Testis (tissue), 2 donors: ENCODE measurements around the gene TAC4.

Experiments
- CTCF ChIP-seq, 3 experiments: fragments of 450-650 bp in 2 of 3; fragments of 200-600 bp in 1 of 3; sonication (generic) in 1 of 3; IDR thresholded peaks; one replicate each; pipeline ENCODE4 v1.5.1; 2016 to 2019; ENCODE audit warnings: antibody characterized with exemption in 3 of 3, mild to moderate bottlenecking in 2 of 3, moderate library complexity in 1 of 3
- POLR2A ChIP-seq: fragments of 450-650 bp; IDR thresholded peaks from one replicate; pipeline ENCODE4 v1.6.1; 2017; ENCODE audit warnings: antibody characterized with exemption, mild to moderate bottlenecking, moderate library complexity

DNA sequence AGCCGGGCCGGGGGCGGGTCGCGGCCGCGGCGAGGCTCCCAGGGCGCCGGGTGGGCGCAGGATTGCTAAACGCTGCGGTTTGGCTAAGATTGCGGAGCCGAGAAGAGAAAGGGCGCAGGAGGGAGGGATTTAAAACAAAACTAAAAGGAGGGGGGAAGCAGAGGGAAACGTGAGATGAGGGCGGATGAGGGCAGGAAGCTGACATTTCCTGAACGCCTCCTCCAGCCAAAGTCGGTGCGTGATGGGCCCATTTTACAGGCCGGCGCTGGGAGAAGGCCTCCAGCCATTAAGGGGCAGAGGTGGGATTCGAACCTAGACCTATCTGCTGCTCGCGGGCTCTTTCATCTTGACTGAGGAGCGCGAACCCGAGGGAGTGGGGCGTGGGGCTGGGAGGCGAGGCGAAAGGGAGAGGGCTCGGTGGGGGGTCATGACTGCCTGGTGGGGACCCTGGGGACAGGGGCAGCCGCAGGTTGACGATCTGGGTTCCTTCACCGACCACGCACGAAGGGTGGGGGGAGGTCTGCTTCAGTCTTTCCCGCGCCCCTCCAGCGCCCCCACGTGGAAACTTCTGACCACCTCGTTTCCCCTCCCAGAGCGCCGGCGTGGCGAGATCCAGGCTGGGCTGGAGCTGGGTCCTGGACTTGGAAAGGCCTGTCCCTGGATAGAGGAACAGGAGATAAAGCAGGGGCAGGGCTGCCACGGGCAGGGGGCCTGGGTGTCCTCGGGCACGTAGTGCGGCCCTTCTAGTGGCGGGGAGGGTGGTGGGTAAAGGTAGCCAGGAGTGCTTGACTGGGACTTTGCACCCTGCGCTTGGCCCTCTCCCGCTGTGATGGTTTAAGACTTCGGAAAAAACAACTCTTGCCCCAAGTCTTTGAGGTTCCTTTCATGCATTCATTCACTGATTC is 3.8 kb upstream of the TAC4 start:
- no peak for TF ChIP-seq POLR2A
- peak; percentile 33 to 65 (median 52) for TF ChIP-seq CTCF (IDR thresholded peaks at IDR 0.05)
